Measurements from ENCODE around the gene DOK7.

The DOK7 gene

GRCh38 chr4:3462790-3463415 lies at the start of gene DOK7:
Gene DOK7 (plus strand): TSS chr4:3463306. CDS start chr4:3463376, 70 bp downstream.
- DNase-seq = peak in 1 of 3 experiments; percentile 2

GRCh38 chr4:3413675-3414420 lies 49.3 kb upstream of the DOK7 start:
- no peak for DNase-seq

GRCh38 chr4:3414421-3415279 lies 48.5 kb upstream of the DOK7 start:
- DNase-seq = no peak

- no peak for DNase-seq
Observed at GRCh38 chr4:3415471-3416141, 47.5 kb upstream of the DOK7 start.

- peak in 2 of 3 experiments; percentile 16 to 21 for DNase-seq
Observed at GRCh38 chr4:3416270-3416669, 46.8 kb upstream of the DOK7 start.

GRCh38 chr4:3416821-3417221 lies 46.3 kb upstream of the DOK7 start:
- DNase-seq = no peak

GRCh38 chr4:3417448-3417847 lies 45.7 kb upstream of the DOK7 start:
- DNase-seq = no peak

- DNase-seq = no peak
Observed at GRCh38 chr4:3418029-3418762, 44.9 kb upstream of the DOK7 start.

- no peak for DNase-seq
Observed at GRCh38 chr4:3419836-3420605, 43.1 kb upstream of the DOK7 start.

- DNase-seq = no peak
Observed at GRCh38 chr4:3420606-3420955, 42.5 kb upstream of the DOK7 start.

GRCh38 chr4:3420956-3421355 lies 42.1 kb upstream of the DOK7 start:
- DNase-seq = no peak

GRCh38 chr4:3421470-3421869 lies 41.6 kb upstream of the DOK7 start:
- DNase-seq = no peak

GRCh38 chr4:3422241-3422801 lies 40.8 kb upstream of the DOK7 start:
- DNase-seq = no peak

- no peak for DNase-seq
Observed at GRCh38 chr4:3422808-3423297, 40.3 kb upstream of the DOK7 start.

GRCh38 chr4:3423406-3423805 lies 39.7 kb upstream of the DOK7 start:
- no peak for DNase-seq

- DNase-seq = peak in 2 of 3 experiments; percentile 7 to 68
Observed at GRCh38 chr4:3423952-3424351, 39.2 kb upstream of the DOK7 start.

- peak in 1 of 3 experiments; percentile 28 for DNase-seq
Observed at GRCh38 chr4:3424522-3425095, 38.5 kb upstream of the DOK7 start.

- peak in 1 of 3 experiments; percentile 93 for DNase-seq
Observed at GRCh38 chr4:3426465-3427133, 36.5 kb upstream of the DOK7 start.

- DNase-seq = no peak
Observed at GRCh38 chr4:3427134-3427476, 36.0 kb upstream of the DOK7 start.

All from NCI-H1417 (cell line).